Activated CD4-positive, CD25-positive, alpha-beta regulatory T cell treated with anti-CD3 and anti-CD28 coated beads, Interleukin-2, amount 50 U/mL, for 24 hours (primary cell): ENCODE measurements around the gene RUFY2.
A peak's percentile ranks its signal among the peaks of the same experiment; 100 is the strongest.
"Not testable (repeated sequence)": the region's sequence is repeated elsewhere in the genome, so short reads cannot be mapped to it uniquely, and the experiment has no call there.

Source experiments
- ATAC-seq, 2 donors: fragments of 150-1000 bp; cut with Tn5 transposase; one replicate each; pipeline ENCODE4 v1.10.0; 2021; ENCODE audit warnings: mild to moderate bottlenecking in 1 of 2, moderate library complexity in 1 of 2

RUFY2 gene

GRCh38 chr10:68406815-68407548, at the start of gene RUFY2:
RUFY2 (minus strand) TSS chr10:68407277; CDS start chr10:68407189, 88 bp downstream.
- ATAC-seq = peak; percentile 96

GRCh38 chr10:68449698-68450097, 42.6 kb upstream of the RUFY2 start:
- not testable (repeated sequence) for ATAC-seq

GRCh38 chr10:68446179-68446578, 39.1 kb upstream of the RUFY2 start:
- no peak for ATAC-seq

- ATAC-seq = no peak
Observed at GRCh38 chr10:68442971-68443370, 35.9 kb upstream of the RUFY2 start.

- ATAC-seq = no peak
Observed at GRCh38 chr10:68440898-68441297, 33.8 kb upstream of the RUFY2 start.

- no peak for ATAC-seq
Observed at GRCh38 chr10:68435803-68436202, 28.7 kb upstream of the RUFY2 start.

- no peak for ATAC-seq
Observed at GRCh38 chr10:68434657-68435056, 27.6 kb upstream of the RUFY2 start.

- ATAC-seq = no peak
Observed at GRCh38 chr10:68428396-68429104, 21.5 kb upstream of the RUFY2 start.

GRCh38 chr10:68424454-68425014, 17.5 kb upstream of the RUFY2 start:
- ATAC-seq = no peak

- peak; percentile 38 to 53 for ATAC-seq
Observed at GRCh38 chr10:68423522-68423921, 16.4 kb upstream of the RUFY2 start.

GRCh38 chr10:68419376-68419775, 12.3 kb upstream of the RUFY2 start:
- no peak for ATAC-seq

GRCh38 chr10:68408898-68409518, 1.9 kb upstream of the RUFY2 start:
- no peak for ATAC-seq

GRCh38 chr10:68406111-68406814, 814 bp downstream of the RUFY2 start:
- ATAC-seq = peak; percentile 8 to 15

- ATAC-seq = no peak
Observed at GRCh38 chr10:68403701-68404100, 3.4 kb downstream of the RUFY2 start.

GRCh38 chr10:68402276-68402675, 4.8 kb downstream of the RUFY2 start:
- no peak for ATAC-seq

GRCh38 chr10:68397005-68397404, 10.1 kb downstream of the RUFY2 start:
- no peak for ATAC-seq

- ATAC-seq = no peak
Observed at GRCh38 chr10:68385740-68386139, 21.3 kb downstream of the RUFY2 start.

- no peak for ATAC-seq
Observed at GRCh38 chr10:68371604-68372003, 35.5 kb downstream of the RUFY2 start.

GRCh38 chr10:68367121-68367520, 40.0 kb downstream of the RUFY2 start:
- ATAC-seq = no peak

GRCh38 chr10:68366600-68366999, 40.5 kb downstream of the RUFY2 start:
- ATAC-seq = no peak

- peak in 1 of 2 donors; percentile 58 for ATAC-seq
Observed at GRCh38 chr10:68365611-68366010, 41.5 kb downstream of the RUFY2 start.

GRCh38 chr10:68364101-68364886, 42.8 kb downstream of the RUFY2 start:
- no peak for ATAC-seq
